NCI-H2227 treated with DMSO at 0.1 percent for 48 hours (cell line): Measurements from ENCODE around the gene LY6G6F.
A peak's percentile ranks its signal among the peaks of the same experiment; 100 is the strongest.

Source experiments
- DNase-seq: peaks from one replicate; lab custom pipeline; 2025; lab: John Stamatoyannopoulos, UW

Gene LY6G6F

GRCh38 chr6:31739639-31740396 lies 33.2 kb downstream of the LY6G6F start, which contains the start of gene MSH5:
MSH5 (plus strand) TSS chr6:31740005; CDS start chr6:31740467, 462 bp downstream.
- peak; percentile 99 for DNase-seq

- DNase-seq, result no peak
These were observed 33.9 kb downstream of the LY6G6F start for GRCh38 chr6:31740397-31741223.

GRCh38 chr6:31741815-31742214 lies 35.1 kb downstream of the LY6G6F start:
- DNase-seq, result no peak

GRCh38 chr6:31742894-31743293 lies 36.2 kb downstream of the LY6G6F start:
- DNase-seq, result no peak

- no peak for DNase-seq
These were observed 37.8 kb downstream of the LY6G6F start for GRCh38 chr6:31744422-31744821.

- DNase-seq, result no peak
These were observed 42.8 kb downstream of the LY6G6F start for GRCh38 chr6:31749301-31750036.

- DNase-seq, result no peak
These were observed 43.9 kb downstream of the LY6G6F start for GRCh38 chr6:31750411-31751022.

- no peak for DNase-seq
These were observed 46.2 kb downstream of the LY6G6F start for GRCh38 chr6:31752739-31753319.

GRCh38 chr6:31758281-31758680 lies 51.6 kb downstream of the LY6G6F start:
- no peak for DNase-seq
